ENCODE data around the gene EPS8L2. TPM values are rescaled to one million over a fixed set of nuclear protein-coding genes. Genes with fewer than 3 reads are reported as not detected.
"Not testable (repeated sequence)": the region's sequence is repeated elsewhere in the genome, so short reads cannot be mapped to it uniquely, and the experiment has no call there.

The EPS8L2 gene
- total RNA-seq, 1 donor from 2014 or later: 3.0 TPM

DNA sequence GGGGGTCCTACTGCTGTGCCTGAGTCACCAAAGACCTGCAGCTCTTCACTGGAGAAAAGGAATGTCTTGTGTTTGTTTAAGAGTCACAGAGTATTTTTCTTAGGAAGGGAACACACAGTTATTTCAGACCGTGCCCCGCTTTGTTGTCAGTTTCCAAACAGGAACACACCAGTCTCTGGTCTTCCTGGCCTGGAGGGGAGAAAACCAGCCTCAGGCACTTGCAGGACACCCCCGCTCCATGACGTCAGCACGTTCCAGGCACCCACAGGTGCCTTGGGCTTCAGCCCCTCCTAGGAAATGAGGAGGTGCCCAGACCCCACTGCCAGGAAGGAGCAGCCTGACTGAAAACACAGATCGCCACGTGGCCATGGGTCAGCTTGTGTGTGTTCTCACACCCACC, 16.4 kb upstream of the EPS8L2 start:
- DNase-seq (ENCODE audit: low read depth in 2 of 2): peak in 1 of 2 donors; percentile 83

DNA sequence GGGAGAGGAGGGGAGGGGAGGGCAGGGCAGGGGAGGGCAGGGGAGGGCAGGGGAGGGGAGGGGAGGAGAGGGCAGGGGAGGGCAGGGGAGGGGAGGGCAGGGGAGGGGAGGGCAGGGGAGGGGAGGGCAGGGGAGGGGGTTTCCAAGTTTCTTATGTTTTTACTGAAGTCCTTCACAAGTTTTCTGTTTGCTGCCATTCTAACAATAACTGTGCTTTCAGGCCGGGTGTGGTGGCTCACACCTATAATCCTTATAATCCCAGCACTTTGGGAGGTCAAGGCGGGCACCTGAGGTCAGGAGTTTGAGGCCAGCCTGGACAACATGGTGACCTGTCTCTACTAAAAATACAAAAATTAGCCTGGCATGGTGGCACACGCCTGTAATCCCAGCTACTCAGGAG, 15.8 kb upstream of the EPS8L2 start:
- DNase-seq (ENCODE audit: low read depth in 2 of 2): not testable (repeated sequence)

DNA sequence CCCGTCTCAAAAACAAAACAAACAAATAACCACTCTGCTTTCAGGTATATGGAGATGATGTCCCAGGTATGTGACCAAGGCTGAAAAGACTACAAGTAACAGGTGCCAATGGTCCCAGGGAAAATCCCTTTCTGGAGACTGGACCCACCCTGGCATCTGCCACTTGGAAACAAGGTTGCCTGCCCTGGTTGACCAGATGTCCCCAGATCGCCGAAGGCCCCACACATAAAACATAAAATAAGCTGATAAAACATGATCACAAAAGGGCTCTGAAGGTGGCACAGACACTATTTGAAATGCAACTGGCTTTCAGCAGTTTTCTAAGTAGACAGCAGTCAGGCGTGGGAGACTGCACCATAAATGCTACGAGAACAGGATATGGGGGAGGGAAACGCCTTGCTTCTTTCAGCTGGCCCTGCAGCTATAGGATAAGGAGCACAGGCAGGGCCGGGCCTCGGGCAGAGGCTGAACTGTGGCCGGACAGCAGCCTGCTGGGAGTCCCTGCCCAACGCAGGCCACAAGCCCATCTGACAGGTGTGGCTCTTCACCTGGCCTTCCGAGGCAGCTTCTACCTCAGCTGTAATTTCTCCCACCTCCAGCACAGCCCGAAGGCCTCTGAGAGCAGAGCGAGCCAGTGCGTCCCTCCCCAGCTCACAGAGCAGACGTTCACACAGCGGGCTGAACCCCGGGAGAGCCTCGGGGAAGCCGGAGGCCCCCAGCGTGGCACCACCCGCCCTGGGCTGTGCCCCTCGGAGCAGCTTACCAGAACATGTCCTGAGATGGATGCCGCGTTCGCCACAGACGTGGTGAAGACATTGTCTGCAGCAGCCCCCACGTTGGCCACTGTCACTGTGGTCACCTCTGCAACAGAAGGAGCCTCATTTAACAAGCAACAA, 15.0 kb upstream of the EPS8L2 start:
- peak in 1 of 2 donors; percentile 24 for DNase-seq (ENCODE audit: low read depth in 2 of 2)

DNA sequence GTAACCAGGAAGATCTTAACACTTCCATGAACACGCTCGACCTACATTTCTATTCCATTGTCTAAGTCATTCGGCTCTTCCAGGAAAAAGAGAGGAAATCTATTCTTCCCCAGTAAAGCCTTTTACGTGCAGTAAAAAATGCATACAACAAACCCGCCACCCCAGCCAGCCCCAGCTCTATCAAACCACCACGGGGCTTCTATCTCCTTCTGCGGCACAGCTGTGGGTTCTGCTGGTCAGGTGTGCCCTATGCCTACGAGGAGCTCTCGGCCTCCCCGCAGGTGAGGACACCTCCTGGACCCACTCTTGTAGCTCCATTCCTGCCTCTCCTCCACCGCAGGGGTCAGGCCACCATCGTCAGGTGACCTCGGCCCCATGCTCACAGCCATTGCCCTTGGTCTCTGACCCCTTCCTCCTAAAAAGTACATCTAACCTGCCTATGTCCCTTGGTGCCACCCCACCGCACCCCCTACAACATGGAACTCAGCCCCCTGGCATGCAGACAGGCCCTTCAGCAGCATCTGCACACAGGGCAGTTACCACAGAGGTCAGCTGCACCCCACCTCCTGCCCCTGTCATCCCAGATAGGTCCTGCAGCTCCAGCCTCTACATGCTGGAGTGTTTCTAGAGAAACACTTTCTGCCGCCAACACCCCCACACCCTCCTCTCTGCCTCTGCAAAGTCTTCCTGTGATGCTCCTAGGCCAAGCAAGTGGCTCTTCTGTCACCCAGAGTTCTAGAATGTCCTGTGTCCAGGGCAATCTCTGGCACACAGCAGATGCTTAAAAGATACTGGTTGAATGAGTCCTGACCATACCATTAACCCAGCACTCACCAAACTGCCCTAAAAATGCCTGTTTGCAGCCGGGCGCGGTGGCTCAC, 14.1 kb upstream of the EPS8L2 start:
- no peak for DNase-seq (ENCODE audit: low read depth in 2 of 2)

DNA sequence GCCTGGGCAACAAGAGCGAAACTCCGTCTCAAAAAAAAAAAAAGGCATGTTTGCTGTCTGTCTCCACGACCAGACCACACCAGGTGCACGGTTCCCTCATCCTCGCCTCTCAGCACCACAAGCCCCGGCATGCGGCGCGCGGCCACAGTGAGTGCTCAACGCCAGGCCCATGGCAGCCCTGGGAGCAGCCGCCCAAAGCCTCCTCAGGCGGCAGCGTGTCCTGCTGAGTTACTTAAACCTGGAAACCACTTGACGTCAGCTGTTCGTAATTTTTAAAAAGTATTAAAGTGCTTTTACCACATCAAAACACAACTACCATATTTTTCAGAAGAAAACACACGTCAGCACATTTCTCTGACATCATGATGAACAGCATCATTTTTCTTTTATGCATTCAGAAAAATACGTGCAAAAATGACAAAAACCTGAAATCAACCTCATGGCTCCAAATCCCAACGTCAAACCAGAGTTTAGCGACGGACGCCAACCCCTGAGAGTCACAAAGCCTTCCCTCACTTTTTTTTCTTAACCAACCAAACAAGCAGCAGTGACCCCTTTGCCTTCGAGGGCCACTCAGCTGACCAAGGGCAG, 13.1 kb upstream of the EPS8L2 start:
- DNase-seq (ENCODE audit: low read depth in 2 of 2): no peak

DNA sequence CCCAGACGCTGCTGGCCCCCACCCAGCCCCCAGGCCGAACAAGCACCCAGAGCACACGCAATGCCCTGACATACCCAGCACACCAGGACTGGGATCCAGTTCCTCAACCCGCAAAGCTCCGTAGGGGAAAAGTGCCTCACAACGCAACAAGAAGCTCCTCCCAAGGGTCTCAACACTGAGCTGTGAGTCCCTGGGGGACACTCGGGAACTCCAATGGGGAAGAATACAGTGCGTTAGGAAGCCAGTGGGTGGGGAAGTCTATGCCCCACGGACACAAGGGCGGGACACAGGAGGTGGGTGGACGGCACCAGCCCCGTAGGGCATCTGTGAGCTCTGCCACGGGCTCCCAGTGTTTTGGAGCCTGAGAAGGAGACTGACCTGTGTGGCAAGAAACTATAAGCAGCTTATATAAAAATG, 12.6 kb upstream of the EPS8L2 start:
- no peak for DNase-seq (ENCODE audit: low read depth in 2 of 2)

DNA sequence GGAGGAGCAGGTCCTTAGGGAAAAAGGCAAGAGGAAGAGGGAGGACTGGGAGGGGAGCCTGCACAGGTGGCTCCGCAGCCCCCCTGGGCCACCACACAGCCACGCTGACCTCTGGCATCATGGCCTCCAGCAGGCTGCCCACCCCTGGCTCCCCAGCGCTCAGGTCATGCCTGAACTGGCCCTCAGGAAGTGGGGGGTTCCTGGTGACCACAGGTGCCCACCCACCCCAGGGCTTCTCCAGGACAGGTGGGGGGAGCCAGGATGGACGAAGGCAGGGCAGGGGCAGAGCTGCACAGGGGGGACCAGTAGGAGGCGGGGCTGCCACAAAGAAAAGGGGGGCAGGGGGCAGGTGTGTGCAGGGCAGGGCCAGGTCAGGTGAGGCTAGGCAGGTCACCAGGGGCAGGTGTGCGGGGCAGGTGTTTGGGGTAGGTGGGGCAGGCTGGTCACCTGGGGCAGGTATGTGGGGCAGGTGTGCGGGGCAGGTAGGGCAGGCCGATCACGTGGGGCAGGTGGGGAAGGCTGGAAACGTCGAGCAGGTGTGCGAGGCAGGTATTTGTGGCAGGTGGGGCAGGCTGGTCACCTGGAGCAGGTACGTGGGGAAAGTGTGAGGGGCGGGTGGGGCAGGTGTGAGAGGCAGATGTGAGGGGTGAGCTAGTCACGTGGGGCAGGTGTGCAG, 12.0 kb upstream of the EPS8L2 start:
- DNase-seq (ENCODE audit: low read depth in 2 of 2): no peak

DNA sequence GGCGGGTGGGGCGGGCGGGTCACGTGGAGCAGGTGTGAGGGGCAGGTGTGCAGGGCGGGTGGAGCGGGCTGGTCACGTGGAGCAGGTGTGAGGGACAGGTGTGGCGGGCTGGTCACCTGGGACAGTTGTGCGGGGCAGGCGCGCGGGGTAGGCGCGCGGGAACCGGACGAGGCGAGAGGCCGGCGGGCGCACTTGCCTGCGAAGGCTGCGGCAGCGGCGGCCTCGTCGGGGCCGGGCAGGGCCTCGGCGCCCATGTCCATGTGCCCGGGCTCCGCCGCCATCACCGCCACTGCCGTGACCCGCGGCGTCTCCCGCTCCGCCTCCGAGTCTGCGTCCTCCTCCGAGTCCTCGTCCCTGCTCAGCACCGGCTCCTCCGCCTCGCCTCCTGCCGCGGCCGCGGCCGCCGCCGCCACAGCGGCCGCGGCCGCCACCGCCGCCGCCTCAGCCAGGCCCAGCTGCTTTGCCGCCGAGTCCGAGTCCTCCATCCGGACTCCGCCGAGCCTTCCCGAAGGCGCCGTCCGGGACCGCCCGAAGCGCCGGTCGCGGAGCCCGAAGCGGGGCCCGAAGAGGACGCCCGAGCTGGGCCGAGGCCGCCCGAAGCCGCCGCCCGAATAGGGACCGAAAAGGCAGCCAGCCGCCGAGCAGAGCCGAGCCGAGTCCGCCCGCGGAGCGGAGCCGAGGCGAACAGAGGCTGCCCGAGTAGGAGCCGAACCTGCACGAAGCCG, 11.3 kb upstream of the EPS8L2 start, which contains the start of gene DEAF1:
Gene DEAF1, minus strand, starts transcription at position 660 of the 725 bp plus-strand sequence. Its CDS starts 175 bp downstream, at position 485.
- DNase-seq (ENCODE audit: low read depth in 2 of 2): peak; percentile 94 to 97

DNA sequence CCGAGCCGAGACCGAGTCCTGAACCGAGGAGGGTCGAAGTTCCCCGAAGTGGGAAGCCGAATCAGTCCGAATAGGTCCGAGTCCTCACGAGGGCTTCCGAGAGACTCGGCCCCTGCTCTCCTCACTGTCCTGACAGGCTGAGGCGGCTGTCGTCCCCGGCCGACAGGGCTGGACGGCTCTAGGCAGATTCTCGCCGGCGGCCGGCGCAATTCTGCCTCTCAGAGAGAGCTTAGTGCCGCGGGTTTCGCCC, 10.8 kb upstream of the EPS8L2 start:
- no peak for DNase-seq (ENCODE audit: low read depth in 2 of 2)

DNA sequence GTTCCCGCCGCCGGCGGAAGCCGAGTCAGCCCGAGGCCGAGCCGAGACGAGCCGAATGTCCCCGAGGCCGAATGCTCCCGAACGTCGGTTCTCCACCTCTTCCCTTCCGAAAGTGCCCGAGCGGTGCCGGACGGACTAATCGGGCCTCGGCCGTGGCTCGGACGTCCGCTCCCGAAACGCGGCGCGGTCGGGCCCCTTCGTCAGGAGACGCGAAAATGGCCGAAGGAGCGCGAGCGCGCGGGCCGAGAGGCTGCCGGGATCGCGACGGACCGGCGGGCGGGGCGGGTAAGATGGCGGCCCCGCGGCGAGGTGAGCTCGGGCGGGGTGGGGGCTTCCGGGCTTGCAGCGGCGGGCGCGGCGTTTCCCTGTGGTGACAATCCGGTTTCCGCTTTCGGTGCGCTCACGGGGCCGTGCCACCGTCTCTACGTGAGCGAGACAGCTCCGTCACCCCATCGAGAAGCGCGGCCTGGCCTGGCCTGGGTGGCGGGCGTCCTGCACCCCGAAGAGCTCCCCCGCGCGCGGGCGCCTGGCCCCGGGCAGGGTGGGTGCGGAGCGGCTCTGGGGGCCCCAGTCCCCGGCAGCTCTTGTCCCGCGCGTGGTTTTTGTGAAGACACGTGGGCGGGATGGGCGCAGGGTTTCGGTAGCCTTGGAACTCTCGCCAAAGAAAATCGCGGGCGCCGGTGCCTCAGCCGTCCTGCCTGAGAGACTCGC, 10.3 kb upstream of the EPS8L2 start, which contains the start of gene TMEM80:
Gene TMEM80, plus strand, starts transcription at position 279 of the 711 bp plus-strand sequence. Its CDS starts 12 bp downstream, at position 291.
- peak; percentile 92 to 98 for DNase-seq (ENCODE audit: low read depth in 2 of 2)

DNA sequence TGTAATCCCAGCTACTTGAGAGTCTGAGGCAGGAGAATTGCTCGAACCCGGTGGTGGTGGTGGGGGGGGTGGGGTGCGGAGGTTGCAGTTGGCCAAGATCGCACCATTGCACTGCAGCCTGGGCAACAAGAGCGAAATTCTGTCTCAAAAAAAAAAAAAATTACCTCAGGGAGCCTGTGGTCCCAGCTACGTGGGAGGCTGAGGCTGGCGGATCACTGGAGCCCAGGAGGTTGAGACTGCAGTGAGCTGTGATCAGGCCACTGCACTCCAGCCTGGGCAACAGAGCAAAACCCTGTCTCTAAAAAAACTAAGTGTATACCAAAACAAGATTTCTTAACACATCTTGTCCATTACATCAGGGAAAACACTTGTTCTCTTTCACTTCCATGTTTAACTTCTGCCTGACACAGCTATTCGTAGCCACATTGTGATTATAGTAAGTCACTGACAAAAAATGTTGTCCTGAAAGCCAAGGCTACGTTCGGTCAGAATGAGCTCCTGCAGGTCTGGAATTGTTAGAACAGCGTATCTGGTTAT, 9.0 kb upstream of the EPS8L2 start:
- no peak for DNase-seq (ENCODE audit: low read depth in 2 of 2)

DNA sequence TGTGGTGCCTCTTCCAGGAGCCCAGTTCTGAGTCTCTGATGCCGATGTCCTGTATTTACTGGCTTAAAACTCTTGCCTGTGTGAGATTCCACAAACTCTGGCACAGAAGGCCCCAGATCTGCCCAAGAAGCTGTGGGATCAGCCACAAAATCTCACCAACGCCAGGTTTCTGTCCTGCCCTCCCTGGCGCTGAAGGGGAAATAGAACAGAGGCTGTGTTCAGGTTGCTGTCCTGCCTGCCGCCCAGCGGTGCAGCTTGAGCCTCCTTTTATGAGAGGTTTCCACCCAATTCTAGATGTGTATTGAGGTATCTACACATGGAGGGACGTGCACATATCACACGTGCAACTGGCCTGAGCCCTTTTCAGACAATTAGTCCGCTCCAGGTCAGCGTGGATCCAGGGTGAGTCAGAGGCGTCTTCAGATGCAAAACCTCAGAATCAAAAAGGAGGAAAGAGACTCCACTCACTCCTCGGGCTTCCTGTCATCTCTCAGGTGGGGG, 8.2 kb upstream of the EPS8L2 start:
- no peak for DNase-seq (ENCODE audit: low read depth in 2 of 2)

DNA sequence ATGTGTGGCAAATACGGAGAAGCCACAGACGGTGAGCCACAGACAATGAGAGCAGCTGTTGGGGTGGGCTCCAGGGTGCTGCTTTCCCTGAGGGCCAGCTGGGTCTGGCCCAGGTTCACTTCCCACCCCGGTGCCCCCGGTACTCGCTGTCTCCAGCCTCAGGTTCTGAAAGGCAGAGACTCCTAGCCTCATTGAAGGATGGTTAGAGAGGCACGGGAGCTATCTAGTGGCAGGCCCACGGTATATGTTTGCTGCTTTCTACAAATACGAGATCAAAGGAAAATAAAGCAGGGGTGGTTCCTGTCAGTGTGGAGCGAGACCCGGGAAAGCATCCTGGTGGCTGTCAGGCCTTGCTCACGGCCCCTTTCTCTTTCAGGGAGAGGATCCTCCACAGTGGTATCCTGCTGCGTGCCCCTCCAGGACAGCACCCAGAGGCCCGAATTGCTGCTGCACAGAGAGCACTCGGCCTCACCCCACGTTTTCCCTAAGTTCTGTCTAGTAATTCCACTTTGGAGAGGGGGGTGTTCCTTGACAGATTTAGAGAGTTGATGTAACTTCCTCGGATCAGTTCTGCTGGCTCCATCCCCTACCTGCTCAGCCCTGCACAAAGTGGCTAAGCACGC, 7.4 kb upstream of the EPS8L2 start:
- no peak for DNase-seq (ENCODE audit: low read depth in 2 of 2)

DNA sequence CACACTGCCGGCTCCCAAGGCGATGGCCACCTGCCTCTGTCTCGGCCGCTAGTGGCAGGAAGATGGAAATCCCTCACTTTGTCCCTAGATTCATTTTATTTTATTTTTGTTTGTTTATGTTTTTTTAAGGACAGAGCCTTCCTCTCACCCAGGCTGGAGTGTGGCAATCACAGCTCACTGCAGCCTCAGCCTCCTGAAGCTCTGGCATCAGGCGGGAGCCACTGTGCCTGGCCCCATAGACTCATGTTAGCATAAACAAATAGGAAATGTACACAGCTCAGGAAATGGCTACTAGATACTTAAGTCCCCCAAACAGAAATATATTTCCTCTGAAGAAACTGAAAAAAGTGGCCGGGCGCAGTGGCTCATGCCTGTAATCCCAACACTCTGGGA, 6.9 kb upstream of the EPS8L2 start:
- DNase-seq (ENCODE audit: low read depth in 2 of 2): no peak

DNA sequence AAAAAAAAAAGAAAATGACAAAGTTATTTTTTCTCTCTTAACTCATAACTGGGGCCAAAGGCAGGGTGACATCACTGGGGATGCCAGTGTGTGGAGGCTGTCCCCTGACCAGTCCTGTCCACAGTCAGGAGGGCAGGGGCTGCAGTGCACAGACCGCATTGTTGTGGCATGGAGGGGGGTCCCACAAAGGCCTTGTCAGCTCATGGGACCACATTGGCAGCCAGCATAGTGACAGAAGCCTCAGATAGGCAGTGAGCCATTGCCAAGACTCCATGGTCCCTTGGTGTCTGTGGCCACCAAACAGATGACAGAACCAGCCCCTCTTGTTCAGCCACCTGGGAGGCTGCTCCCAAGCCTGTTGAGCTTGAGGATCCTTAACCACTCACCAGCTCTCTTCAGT, 6.3 kb upstream of the EPS8L2 start:
- DNase-seq (ENCODE audit: low read depth in 2 of 2): no peak

DNA sequence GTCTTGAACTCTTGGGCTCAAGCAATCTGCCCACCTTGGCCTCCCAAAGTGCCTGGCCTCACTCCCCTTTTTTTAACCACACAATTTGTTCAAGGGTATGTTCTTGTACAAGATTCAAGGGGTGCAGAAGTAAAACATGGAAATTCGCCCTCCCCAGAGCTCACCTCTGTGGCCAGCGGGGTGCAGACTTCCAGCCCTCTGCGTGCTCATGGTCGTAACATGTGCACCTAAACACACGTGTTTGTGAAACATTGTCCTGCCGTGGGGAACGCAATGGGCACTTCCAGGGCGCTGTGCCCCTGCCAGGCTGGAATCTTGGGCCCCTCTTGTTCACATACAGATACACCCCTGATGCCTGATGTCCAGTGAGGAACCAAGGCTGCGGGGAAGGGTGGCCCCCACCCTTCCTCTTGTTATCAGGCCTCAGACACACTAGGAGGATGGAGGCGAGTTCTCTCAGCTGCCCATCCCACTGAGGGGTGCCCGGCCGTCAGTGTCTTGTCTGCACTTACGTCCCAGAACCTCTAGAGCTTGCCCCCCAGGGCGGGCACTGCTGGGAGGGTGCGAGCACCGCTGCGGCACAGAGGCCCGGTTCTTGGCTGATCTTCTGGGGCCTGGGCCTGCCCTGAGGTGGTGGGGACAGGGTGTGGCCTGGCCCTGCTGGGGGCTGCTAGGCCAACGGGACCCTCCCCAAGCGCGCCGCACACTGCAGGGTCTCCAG, 4.1 kb upstream of the EPS8L2 start:
- DNase-seq (ENCODE audit: low read depth in 2 of 2): no peak

DNA sequence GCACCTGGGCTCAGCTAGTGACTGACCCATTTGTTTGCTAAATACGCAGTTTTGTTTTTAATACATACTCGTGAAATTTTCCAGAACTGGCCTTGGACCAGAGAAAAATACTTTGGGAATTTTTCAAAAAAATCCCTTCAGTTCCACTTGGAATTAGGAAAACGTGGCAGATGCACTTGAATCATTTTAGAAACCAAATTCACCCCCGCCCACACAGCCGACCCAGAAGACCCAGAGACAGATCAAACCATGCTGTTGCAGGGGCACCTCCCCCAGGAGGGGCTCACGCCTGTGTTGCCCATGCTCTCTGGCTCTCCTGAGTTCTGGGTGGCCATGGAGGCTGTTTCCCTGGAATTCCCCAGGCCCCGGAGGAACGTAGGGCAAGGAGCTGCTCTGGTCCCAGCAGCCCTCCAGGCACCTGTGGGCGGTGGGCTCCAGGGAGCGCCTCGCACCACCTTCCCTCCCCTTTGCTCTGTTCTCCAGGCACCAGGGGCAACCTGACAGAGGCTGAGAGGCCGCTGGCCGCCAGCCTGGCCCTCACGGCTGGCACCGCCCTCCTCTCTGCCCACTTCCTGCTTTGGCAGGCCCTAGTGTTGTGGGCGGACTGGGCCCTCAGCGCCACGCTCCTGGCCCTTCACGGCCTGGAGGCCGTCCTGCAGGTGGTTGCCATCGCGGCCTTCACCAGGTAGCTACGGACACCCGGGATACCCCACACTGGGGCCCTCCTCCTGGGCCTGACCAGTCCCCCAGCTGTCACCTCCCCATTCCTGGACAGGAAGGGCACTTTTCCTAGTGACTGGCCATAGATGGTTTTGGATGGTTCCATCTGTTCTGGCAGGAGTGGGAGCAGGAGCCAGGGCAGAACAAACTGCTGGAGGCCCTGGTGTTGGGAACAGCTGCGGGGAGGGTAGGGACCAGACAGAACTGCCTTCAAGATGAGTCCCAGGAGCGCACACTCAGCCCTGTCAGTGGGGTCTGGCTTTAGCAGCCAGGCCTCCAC, 3.3 kb upstream of the EPS8L2 start:
- peak in 1 of 2 donors; percentile 30 for DNase-seq (ENCODE audit: low read depth in 2 of 2)
